ENCODE measurements around the gene ABCB11.

DNA sequence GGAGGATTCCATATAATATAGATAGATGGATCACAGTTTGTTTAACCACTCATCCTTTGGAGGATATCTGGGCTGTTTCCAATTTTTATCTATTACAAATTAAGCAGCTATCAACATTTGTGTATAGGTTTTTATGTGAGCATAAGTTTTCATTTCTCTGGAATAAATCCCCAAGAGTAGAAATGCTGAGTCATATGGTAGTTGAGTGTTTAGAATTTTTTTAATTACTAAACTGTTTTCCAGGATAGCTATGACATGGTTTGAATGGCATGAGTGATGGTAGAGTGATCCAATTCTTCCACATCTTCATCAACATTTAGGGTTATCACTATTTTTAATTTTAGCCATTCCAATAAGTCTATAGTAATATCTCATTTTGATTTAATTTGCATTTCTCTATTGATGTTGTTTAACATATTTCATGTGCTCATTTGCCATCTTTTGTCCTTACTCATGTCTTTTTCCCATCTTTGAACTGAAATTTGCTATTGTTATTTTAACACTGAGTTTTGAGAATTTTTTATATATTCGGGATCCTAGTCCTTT is 31.4 kb downstream of the ABCB11 start:
- TF ChIP-seq, protein P1, sequence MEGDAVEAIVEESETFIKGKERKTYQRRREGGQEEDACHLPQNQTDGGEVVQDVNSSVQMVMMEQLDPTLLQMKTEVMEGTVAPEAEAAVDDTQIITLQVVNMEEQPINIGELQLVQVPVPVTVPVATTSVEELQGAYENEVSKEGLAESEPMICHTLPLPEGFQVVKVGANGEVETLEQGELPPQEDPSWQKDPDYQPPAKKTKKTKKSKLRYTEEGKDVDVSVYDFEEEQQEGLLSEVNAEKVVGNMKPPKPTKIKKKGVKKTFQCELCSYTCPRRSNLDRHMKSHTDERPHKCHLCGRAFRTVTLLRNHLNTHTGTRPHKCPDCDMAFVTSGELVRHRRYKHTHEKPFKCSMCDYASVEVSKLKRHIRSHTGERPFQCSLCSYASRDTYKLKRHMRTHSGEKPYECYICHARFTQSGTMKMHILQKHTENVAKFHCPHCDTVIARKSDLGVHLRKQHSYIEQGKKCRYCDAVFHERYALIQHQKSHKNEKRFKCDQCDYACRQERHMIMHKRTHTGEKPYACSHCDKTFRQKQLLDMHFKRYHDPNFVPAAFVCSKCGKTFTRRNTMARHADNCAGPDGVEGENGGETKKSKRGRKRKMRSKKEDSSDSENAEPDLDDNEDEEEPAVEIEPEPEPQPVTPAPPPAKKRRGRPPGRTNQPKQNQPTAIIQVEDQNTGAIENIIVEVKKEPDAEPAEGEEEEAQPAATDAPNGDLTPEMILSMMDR (IDR thresholded peaks at IDR 0.05): no peak
- TF ChIP-seq POLR2A (IDR thresholded peaks at IDR 0.05): no peak
